ENCODE measurements around the gene CALN1.

Gene CALN1

DNA sequence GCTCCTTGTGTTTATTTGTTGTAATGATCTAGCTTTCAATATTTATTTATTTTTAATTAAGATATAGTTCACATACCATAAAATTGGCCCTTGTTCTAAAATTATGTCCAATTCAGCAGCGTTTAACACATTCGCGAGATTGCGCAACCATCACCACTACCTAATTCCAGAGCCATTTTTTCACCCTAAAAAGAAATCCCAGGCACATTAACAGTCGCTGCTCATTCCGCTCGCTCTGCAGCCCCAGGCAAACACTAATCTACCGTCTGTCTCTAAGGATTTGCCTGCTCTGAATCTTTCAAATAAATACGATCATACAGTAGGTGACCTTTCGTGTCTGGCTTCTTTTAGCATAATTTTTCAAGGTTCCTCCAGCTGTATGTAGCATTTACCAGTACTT lies 616.7 kb downstream of the CALN1 start:
- DNase-seq (ENCODE audit: low read depth in 2 of 2): no peak

- DNase-seq (ENCODE audit: low read depth in 2 of 2): no peak
Observed at GRCh38 chr7:71793251-71793650, 618.9 kb downstream of the CALN1 start.

- DNase-seq (ENCODE audit: low read depth in 2 of 2): no peak
Observed at GRCh38 chr7:71787513-71787912, 624.6 kb downstream of the CALN1 start.

GRCh38 chr7:71785216-71785615 lies 626.9 kb downstream of the CALN1 start:
- DNase-seq (ENCODE audit: low read depth in 2 of 2): no peak

DNA sequence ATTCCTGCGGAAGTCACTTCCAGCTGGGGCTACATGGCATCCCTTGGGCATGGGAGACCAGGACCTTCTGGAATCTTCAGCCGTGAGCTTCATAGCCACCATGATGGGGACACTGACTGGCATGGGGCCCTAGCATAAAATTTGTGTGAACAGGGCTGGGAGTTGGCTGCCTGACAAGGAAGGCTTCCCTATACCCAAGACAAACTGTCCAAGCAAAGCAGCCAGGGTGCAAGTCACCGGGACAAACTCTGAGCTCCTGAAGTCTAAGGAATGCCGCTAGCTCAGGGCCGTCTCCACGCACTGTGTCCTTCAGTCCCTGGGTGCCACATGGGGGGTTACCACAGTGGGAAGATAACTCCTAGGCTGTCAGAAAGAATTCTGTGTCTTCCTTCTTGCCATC lies 627.4 kb downstream of the CALN1 start:
- DNase-seq (ENCODE audit: low read depth in 2 of 2): no peak

GRCh38 chr7:71784180-71784579 lies 628.0 kb downstream of the CALN1 start:
- DNase-seq (ENCODE audit: low read depth in 2 of 2): no peak

DNA sequence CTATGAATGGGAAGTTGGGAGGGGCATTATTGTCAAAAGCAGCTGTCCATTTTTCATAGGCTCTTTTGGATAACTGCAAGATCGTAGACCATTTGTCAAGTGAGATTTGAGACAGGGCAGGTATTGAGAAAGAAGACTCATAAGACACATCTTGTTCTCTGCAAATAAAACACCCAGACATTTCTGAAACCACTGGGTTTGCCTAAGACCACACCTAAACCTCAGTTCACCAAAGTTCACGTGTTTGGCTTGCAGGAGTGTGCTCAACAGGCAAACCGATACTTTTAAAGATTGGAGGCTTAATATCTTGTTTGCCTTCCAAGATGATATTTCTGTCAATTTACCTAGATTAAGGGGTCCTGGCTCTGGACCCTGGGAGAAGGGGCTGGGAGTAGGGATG lies 628.4 kb downstream of the CALN1 start:
- DNase-seq (ENCODE audit: low read depth in 2 of 2): no peak

DNA sequence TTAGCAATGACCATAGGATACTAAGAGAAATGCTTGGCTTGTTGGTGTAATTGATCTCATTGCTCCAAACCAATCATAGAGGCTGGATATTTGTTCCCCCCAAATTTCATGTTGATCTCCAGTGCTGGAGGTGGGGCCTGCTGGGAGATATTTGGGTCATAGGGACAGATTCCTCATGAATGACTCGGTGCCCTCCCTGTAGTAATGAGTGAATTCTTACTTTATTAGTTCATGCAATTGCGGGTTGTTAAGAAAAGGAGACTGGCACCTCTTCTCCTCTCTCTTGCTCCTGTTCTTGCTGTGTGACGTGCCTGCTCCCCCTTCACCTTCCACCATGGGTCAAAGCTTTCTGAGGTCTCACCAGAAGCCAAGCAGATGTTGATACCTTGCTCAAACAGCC lies 630.1 kb downstream of the CALN1 start:
- no peak for DNase-seq (ENCODE audit: low read depth in 2 of 2)

- DNase-seq (ENCODE audit: low read depth in 2 of 2): no peak
Observed at GRCh38 chr7:71780282-71780681, 631.9 kb downstream of the CALN1 start.

DNA sequence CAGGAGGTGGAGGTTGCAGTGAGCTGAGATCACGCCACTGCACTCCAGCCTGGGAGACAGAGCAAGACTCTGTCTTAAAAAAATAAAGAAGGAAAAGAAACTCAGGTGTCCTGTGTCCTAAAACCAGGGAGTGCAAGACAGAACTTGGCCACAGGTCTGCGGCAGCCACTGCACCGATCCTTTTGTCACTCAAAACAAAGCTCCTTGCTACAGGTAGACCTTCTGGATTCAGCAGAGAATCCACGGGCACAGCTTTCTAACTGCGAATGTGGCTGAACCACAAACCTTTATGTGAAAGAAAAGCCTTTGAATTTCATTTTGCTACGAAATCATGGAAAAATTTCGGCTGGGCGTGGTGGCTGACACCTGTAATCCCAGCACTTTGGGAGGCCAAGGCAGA lies 634.9 kb downstream of the CALN1 start:
- no peak for DNase-seq (ENCODE audit: low read depth in 2 of 2)

DNA sequence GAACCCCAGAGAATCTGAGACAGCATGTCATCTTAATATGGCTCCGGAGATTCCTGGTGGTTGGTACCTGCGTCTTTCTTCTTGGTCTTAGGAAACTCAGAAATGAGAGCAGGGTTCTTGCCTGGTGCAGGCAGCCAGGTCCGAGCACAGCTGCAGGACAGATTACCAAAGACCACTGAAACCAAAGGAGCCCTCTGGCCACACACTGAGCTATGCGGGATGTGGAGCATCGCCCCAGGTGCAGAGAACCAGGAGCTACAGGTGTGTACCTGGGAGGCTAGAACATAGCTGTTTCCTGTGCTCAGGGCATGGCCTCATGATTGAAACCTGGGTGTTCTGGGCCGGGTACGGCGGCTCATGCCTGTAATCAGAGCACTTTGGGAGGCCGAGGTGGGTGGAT lies 635.4 kb downstream of the CALN1 start:
- DNase-seq (ENCODE audit: low read depth in 2 of 2): no peak

DNA sequence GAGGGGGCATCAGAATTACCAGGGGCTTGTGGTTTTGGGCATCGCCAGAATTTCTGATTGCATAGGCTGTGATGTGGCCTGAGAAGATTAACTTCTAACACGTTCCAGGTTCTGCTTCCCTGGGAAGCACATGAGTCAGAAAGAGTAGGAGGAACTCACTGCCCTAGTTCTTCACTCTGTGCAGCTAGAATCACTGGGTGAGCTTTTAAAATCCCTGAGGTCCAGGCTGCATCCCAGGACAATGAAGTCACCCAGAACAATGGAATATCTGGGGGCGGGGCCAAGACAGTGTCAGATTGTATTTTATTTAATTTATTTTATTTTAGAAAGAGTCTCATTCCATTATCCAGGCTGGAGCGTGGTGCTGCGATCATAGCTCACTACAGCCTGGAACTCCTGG lies 636.5 kb downstream of the CALN1 start:
- DNase-seq (ENCODE audit: low read depth in 2 of 2): no peak

DNA sequence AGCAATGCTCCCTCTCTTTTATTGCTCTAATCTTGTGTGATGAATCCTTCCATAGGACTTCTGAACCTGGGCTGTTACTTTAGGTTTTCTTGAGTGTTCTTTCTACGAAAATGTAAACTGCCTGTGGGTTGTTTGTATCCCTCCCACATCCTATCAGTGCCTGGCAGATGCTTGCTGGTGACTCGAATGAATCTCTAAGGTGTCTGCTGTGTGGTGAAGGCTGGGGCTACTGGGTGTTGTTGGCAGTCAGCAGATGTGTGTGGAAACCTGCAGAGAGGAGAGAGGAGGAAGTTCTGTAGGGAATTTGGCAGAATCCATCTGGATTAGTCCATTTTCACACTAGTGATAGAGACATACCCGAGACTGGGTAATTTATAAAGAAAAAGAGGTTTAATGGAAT lies 639.4 kb downstream of the CALN1 start:
- DNase-seq (ENCODE audit: low read depth in 2 of 2): no peak

DNA sequence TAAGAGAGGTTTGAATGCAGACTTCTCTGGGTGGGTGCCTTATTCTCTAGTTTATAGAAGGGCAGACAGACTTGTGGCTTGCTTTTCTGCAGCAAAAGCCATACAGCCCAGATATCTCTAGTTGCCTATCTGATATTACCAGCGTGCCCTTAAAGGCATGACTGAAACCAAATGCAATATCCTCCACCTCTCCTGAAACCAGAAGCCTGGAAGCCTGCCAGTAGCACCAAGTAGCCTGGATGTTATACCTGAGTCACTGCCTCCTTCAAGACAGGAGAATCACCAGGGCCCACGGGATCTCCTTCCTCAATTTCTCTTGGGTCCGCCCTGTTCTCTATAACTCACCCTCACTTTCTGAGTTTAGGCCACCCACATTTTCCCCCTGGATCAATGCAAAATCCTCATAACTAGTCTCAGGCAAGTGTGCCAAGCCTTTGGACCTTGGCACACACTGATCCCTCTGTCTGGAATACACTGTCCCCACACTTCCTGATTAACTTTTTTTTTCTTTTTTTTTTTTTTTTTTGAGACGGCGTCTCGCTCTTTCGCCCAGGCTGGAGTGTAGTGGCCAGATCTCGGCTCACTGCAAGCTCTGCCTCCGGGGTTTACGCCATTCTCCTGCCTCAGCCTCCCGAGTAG lies 641.8 kb downstream of the CALN1 start:
- DNase-seq (ENCODE audit: low read depth in 2 of 2): no peak

GRCh38 chr7:71769326-71769725 lies 642.8 kb downstream of the CALN1 start:
- no peak for DNase-seq (ENCODE audit: low read depth in 2 of 2)

- DNase-seq (ENCODE audit: low read depth in 2 of 2): no peak
Observed at GRCh38 chr7:71768450-71768849, 643.7 kb downstream of the CALN1 start.

DNA sequence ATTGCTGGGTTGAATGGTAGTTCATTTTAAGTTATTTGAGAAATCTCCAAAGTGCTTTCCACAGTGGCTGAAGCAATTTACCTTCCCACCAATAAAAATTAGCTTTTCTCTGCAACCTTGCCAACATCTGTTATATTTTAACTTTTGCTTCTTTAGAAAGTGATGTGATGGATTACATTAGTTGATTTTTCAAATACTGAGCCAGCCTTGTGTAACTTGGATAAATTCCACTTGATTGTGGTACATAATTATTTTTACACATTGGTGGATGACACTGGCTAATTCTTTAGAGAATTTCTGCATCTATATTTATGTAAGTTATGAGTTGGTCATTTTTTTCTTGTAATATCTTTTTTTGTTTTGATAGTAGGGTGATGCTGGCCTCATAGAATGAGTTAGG lies 646.1 kb downstream of the CALN1 start:
- DNase-seq (ENCODE audit: low read depth in 2 of 2): no peak

GRCh38 chr7:71761336-71761735 lies 650.8 kb downstream of the CALN1 start:
- no peak for DNase-seq (ENCODE audit: low read depth in 2 of 2)

- no peak for DNase-seq (ENCODE audit: low read depth in 2 of 2)
Observed at GRCh38 chr7:71754828-71755227, 657.3 kb downstream of the CALN1 start.

GRCh38 chr7:71753956-71754664 lies 658.0 kb downstream of the CALN1 start:
- DNase-seq (ENCODE audit: low read depth in 2 of 2): no peak

DNA sequence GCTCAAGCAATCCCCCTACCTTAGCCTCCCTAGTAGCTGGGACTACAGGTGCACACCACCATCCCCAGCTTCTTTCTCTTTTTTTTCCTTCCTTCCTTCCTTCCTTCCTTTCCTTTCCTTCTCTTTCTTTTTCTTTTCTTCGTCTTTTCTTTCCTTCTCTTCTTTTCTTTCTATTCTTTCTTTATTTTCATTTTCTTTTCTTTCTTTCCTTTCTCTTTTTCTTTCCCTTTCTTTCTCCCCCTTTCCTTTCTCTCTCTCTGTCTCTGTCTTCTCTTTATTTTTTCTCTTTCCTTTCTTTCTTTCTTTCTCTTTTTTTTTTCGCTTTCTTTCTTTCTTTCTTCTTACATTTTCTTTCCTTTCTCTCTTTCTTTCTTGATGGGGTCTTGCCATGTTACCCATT lies 658.9 kb downstream of the CALN1 start:
- DNase-seq (ENCODE audit: low read depth in 2 of 2): no peak

DNA sequence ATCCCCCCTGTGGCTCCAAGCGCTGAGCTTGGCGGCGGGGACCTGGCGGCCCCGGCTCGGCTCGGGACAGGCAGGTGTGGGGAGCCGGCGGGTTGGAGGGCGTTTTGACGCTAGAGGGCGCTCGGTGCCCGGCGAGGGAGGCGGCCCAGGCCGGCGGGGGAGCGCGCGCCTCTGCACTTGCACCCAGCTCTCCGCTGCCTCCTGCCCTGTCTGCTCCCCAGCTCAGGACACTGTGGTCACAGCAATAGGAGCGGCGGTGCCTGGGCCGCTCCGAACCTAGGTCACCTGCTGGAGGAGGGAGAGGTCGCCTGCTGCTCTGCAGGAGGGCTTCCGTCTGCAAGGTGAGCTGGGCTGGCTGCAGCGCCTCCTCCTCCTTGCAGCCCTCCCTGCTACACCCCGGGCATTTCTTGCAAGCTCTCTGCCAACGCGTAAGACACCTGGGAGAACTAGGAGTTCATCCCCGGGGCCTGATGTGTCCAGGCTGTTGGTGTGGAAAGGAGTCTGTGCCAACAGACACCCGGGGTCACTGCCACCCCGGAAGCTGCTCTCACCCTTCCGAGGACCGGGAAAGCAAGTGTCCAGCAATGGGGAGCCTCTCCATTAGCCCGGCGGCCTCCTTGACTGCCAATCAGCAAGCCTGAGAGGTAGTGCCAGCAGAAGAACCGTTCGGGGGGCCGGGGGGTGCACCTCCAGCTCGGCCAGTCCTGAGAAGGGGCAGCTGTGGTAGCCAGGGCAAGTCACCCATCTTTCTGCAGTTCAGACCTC lies 659.8 kb downstream of the CALN1 start:
- no peak for DNase-seq (ENCODE audit: low read depth in 2 of 2)

DNA sequence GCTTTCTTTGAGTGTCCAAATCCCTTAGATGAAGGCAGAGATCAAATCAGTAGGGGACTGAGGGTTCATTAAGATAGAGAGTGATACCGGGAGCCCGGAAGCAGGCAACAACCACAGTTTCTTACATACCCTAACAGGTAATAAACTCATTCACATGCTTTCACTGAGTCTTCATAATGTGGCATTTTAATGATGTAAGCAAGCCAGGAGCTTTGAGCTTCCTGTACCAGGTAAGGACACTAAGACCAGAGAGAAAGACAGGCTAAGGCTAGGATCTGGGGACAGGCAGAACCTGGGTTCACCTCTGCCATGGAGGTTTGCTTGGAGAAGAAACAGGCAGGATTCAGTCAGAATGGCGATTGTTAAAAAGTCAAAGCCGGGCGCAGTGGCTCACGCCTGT lies 661.8 kb downstream of the CALN1 start:
- DNase-seq (ENCODE audit: low read depth in 2 of 2): no peak
